CD4-positive, CD25-positive, alpha-beta regulatory T cell (primary cell): Measurements from ENCODE around the gene ALKBH4. TPM values are rescaled to one million over a fixed set of nuclear protein-coding genes. Genes with fewer than 3 reads are reported as not detected.
"Not testable (repeated sequence)": the region's sequence is repeated elsewhere in the genome, so short reads cannot be mapped to it uniquely, and the experiment has no call there.

Experiments
- ATAC-seq, 2 donors: fragments of 150-1000 bp; cut with Tn5 transposase; one replicate each; pipeline ENCODE4 v1.10.0; 2021; ENCODE audit warnings: low read depth in 2 of 2, moderate number of reproducible peaks in 2 of 2, moderate library complexity in 1 of 2
- DNase-seq, 3 donors: peaks; one replicate each; pipeline versions ENCODE4 v3.0.0 to v3.0.0-alpha.2; 2012 to 2022; ENCODE audit warnings: mixed read lengths in 1 of 3
- H3K27ac ChIP-seq: one replicate; pipeline ENCODE4 v1.7.0; 2013; ENCODE audit warnings: mild to moderate bottlenecking, low read length; ENCODE audit not compliant: insufficient read depth, poor library complexity, severe bottlenecking
- H3K27me3 ChIP-seq: one replicate; pipeline ENCODE4 v1.7.0; 2013; ENCODE audit warnings: low read length; ENCODE audit not compliant: control insufficient read depth, insufficient read depth
- H3K36me3 ChIP-seq: one replicate; pipeline ENCODE4 v1.7.0; 2013; ENCODE audit warnings: mild to moderate bottlenecking, low read length, moderate library complexity; ENCODE audit not compliant: control insufficient read depth, insufficient read depth
- H3K4me1 ChIP-seq: 2 replicates; pipeline ENCODE4 v1.7.0; 2013; ENCODE audit warnings: mild to moderate bottlenecking, low read length; ENCODE audit not compliant: insufficient read depth, control insufficient read depth, poor library complexity, severe bottlenecking
- H3K4me3 ChIP-seq: one replicate; pipeline ENCODE4 v1.7.0; 2013; ENCODE audit warnings: low read depth, mild to moderate bottlenecking, low read length, moderate library complexity
- H3K9me3 ChIP-seq, 2 experiments: 1 replicate in 1 of 2; 2 replicates in 1 of 2; pipeline ENCODE4 v1.7.0; 2013; ENCODE audit warnings: low read length in 2 of 2, mild to moderate bottlenecking in 1 of 2, moderate library complexity in 1 of 2; ENCODE audit not compliant: control insufficient read depth in 2 of 2
- H3K27ac Mint-ChIP-seq, 3 donors: one replicate each; pipeline ENCODE4 v1.8.0; 2020 to 2022; ENCODE audit warnings: mild to moderate bottlenecking in 3 of 3, mixed read lengths in 3 of 3, moderate library complexity in 2 of 3
- H3K27me3 Mint-ChIP-seq: one replicate; pipeline ENCODE4 v1.8.0; 2022; ENCODE audit warnings: mild to moderate bottlenecking, mixed read lengths
- H3K36me3 Mint-ChIP-seq: one replicate; pipeline ENCODE4 v1.8.0; 2020; ENCODE audit warnings: mixed read lengths
- H3K4me1 Mint-ChIP-seq, 4 donors: one replicate each; pipeline ENCODE4 v1.8.0; 2020 to 2022; ENCODE audit warnings: mixed read lengths in 4 of 4, mild to moderate bottlenecking in 1 of 4
- H3K4me3 Mint-ChIP-seq, 4 donors: one replicate each; pipeline ENCODE4 v1.8.0; 2020 to 2022; ENCODE audit warnings: mild to moderate bottlenecking in 4 of 4, mixed read lengths in 4 of 4, moderate library complexity in 3 of 4
- H3K9me3 Mint-ChIP-seq, 7 donors: one replicate each; pipeline ENCODE4 v1.8.0; 2020 to 2022; ENCODE audit warnings: mixed read lengths in 7 of 7, mild to moderate bottlenecking in 3 of 7, moderate library complexity in 2 of 7
- polyA plus RNA-seq, 4 donors: library from polyadenylated mRNA; unstranded; fragments of 300-500 nt; fragmentation: Illumina TruSeq; gene quantifications; one replicate each; pipeline ENCODE4 v1.2.3, GENCODE V29; 2021
- total RNA-seq: library from RNA; stranded (reverse); gene quantifications from one replicate; pipeline ENCODE4 v1.2.3, GENCODE V29; 2022

Gene ALKBH4
- total and polyA plus RNA-seq, 5 donors from 2014 or later, result 7.4 to 20.6 (median 18.5) TPM

DNA sequence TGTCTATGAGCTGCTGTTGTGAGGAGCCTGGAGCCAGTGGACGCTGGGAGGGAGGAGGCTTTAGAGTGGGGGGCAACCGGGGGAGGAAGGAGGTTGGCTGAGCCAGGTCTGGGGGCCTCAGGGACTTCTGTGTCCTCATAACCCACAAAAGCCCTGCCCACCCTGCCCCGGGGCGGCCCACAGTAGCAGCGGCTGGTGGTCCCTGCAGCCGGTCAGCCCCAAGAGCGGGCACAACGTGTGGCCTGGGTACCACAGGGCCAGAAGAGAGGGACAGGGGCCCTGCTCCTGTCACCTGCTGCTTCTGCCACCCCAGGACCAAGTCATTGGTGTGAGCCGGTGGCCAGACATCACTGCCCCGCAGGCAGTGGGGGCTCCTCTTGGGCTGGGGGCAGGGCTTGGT lies 17.3 kb upstream of the ALKBH4 start:
- H3K36me3 ChIP-seq, H3K27ac Mint-ChIP-seq, H3K9me3 ChIP-seq, H3K4me3 Mint-ChIP-seq, ATAC-seq, H3K27ac ChIP-seq, DNase-seq, H3K27me3 Mint-ChIP-seq, H3K4me1 Mint-ChIP-seq, H3K27me3 ChIP-seq, H3K4me1 ChIP-seq, H3K4me3 ChIP-seq, H3K36me3 Mint-ChIP-seq, H3K9me3 Mint-ChIP-seq: not testable (repeated sequence)

GRCh38 chr7:102479982-102480637 lies 15.4 kb upstream of the ALKBH4 start:
- DNase-seq, ATAC-seq, H3K4me3 ChIP-seq, H3K36me3 Mint-ChIP-seq, H3K4me1 Mint-ChIP-seq, H3K27me3 ChIP-seq, H3K27ac ChIP-seq, H3K4me3 Mint-ChIP-seq, H3K4me1 ChIP-seq, H3K9me3 Mint-ChIP-seq, H3K27me3 Mint-ChIP-seq, H3K9me3 ChIP-seq, H3K36me3 ChIP-seq: not testable (repeated sequence)
- H3K27ac Mint-ChIP-seq, result peak overlapping the region in 1 of 3 donors; percentile 96

- H3K4me3 ChIP-seq, H3K4me1 Mint-ChIP-seq, H3K27ac Mint-ChIP-seq, DNase-seq, H3K9me3 ChIP-seq, H3K9me3 Mint-ChIP-seq, H3K4me1 ChIP-seq, H3K27me3 Mint-ChIP-seq, H3K27ac ChIP-seq, H3K27me3 ChIP-seq, H3K36me3 Mint-ChIP-seq, H3K36me3 ChIP-seq: not testable (repeated sequence)
- ATAC-seq, result peak in 1 of 2 donors; percentile 5
- H3K4me3 Mint-ChIP-seq, result peak overlapping the region in 1 of 4 donors; percentile 98
These were observed 14.5 kb upstream of the ALKBH4 start for GRCh38 chr7:102479209-102479584.

DNA sequence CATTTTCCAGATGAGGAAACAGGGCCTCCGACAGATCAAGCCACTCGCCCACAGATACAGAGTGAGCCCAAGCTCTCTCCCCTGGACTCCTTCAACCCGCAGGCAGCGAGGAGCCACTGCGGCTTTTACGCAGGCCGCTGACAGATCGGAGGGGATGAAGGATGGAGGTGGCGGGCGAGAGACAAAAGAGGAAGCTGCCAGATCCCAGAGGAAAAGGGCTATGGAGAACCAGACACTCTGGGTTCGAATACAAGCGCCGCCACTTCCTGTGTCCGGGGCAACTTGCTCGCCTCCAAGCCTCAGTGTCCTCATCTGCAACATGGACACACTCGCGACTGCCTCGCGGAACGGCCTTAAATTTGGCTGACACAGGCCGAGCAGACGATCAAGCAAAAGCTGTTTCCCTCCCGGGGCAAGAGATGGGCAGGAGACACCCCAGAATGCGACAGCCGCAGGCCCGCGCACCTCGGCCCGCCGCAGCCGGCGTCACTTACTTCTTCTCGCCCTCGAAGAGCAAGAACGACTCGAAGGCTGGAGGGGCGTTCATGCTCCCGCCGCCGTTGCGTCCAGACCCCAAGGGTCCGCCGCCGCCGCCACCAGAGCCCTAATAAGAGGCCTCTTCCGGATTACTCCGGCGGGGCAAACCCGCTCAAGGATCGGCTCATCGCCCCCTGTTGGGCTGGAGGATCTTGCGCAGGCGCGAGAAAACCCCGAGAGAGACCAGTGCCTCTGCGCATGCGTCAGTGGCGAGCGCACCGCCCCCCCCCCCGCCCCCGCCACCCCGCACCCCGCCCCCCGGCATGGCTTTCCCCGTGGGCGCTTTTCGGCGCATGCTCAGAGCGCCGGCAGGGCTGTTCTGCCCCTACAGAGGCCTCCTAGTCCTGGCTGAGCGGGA lies 13.9 kb upstream of the ALKBH4 start, which contains the start of gene POLR2J:
POLR2J (minus strand) TSS at position 609 of the 895 bp plus-strand sequence; CDS start at position 547, 62 bp downstream.
- H3K27ac ChIP-seq, H3K4me3 ChIP-seq: not testable (repeated sequence)
- H3K27ac Mint-ChIP-seq, result peak within 1 kb of the TSS; percentile 66 to 86 (median 80)

DNA sequence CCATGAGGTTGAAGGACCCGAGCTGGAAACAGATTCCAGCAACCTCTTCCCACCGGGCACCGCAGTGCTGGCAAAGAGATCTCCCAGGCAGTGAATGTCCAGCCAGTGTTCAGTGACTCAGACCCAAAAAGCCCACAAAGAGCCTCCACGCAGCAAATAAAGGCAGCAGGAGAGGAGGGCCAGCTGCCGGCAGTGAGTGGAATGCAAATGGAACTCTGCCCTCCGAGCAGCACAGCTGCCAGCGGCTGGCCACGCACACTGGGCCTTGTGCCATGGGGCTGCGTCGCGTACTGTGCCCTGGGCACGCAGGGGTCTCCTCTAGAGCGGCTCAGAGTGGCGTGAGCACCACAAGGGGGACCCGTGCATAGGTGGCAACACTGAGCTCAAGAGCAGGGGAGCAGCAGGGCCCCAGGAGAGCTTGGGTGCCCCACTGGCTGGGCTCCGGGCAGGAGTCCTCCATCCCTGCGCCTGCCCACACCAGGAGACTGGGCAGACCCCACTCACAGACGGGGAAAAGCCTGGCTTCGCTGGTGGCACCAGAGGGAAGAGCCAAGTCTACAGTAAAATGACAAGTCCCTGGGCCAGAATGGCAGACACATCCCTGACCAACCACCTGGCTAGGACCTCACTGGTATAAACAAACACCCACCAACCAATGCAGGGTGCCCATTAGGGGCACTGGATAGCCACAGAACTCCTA lies 10.2 kb upstream of the ALKBH4 start:
- H3K36me3 Mint-ChIP-seq, H3K4me1 Mint-ChIP-seq, DNase-seq, H3K27ac ChIP-seq, H3K27me3 ChIP-seq, H3K27me3 Mint-ChIP-seq, H3K4me3 Mint-ChIP-seq, H3K9me3 Mint-ChIP-seq, H3K4me3 ChIP-seq, H3K9me3 ChIP-seq, H3K27ac Mint-ChIP-seq, H3K4me1 ChIP-seq, ATAC-seq: not testable (repeated sequence)
- H3K36me3 ChIP-seq, result peaks cover 17% of the 10 kb centered on the region

More for the DNA sequence above, 13.9 kb upstream of the ALKBH4 start, which contains the start of gene POLR2J:
- H3K4me1 Mint-ChIP-seq, H3K9me3 Mint-ChIP-seq, H3K4me1 ChIP-seq, H3K36me3 Mint-ChIP-seq, H3K9me3 ChIP-seq, H3K27me3 Mint-ChIP-seq, H3K27me3 ChIP-seq, H3K36me3 ChIP-seq: not testable (repeated sequence)
- peak; percentile 87 to 89 for ATAC-seq
- DNase-seq, result peak; percentile 82 to 92 (median 88)
- peak within 1 kb of the TSS; percentile 93 to 98 (median 94) for H3K4me3 Mint-ChIP-seq

DNA sequence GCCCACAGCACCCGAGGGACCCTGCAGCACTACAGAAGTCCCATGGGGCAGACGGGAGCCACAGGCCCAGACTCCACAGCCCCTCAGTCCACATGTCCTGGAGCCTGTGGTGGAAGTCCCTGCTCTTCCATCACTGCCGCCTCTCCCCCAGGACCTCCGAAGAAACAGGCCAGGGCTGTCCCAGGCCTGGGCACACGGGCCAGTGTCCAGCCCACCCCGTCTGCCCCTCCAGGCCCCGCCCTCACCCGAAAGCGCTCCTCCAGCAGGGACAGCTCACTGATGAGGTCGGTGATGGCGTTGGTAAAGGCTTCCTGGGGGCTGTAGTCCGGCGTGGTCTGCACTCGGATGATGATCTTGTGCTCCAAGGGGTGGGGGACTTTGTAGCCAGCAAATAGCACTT lies 9.5 kb upstream of the ALKBH4 start:
- H3K9me3 ChIP-seq, H3K27me3 Mint-ChIP-seq, H3K27ac ChIP-seq, H3K27me3 ChIP-seq, H3K4me3 Mint-ChIP-seq, H3K27ac Mint-ChIP-seq, H3K4me1 Mint-ChIP-seq, H3K4me3 ChIP-seq, ATAC-seq, H3K4me1 ChIP-seq, DNase-seq, H3K36me3 Mint-ChIP-seq, H3K9me3 Mint-ChIP-seq: not testable (repeated sequence)
- peaks cover 17% of the 10 kb centered on the region for H3K36me3 ChIP-seq

- H3K27me3 Mint-ChIP-seq, result no peaks in the 10 kb centered on the region
- Histone ChIP-seq H3K27me3 (no peaks in the 10 kb centered on the region), H3K36me3 (peaks cover 17% of the 10 kb centered on the region), H3K9me3 (no peaks in the 10 kb centered on the region), H3K27ac (no peak overlapping the region), H3K4me3 (no peak overlapping the region), H3K4me1 (no peaks in the 10 kb centered on the region)
- DNase-seq (no peak), ATAC-seq (no peak)
- H3K9me3 Mint-ChIP-seq, result no peaks in the 10 kb centered on the region
- H3K36me3 Mint-ChIP-seq, result no peaks in the 10 kb centered on the region
- H3K27ac Mint-ChIP-seq, result no peak overlapping the region
- peaks cover 0 to 3% (median under 1%) of the 10 kb centered on the region in 4 donors for H3K4me1 Mint-ChIP-seq
- peak overlapping the region in 2 of 4 donors; percentile 71 to 78 for H3K4me3 Mint-ChIP-seq
These were observed 8.8 kb upstream of the ALKBH4 start for GRCh38 chr7:102473271-102473991.
